WTC11 (cell line): ENCODE data around the gene ZBTB47.

Source experiments
- ETV6 ChIP-seq: sonication (generic); formaldehyde crosslinking; IDR thresholded peaks from 2 replicates; pipeline ENCODE4 v1.8.1; 2022; ENCODE audit warnings: mild to moderate bottlenecking, missing genetic modification reagents
- HMGA2 ChIP-seq: fragments of 250-450 bp; sonication (Bioruptor Pico); IDR thresholded peaks from 2 replicates; pipeline ENCODE4 v1.4.0; 2021; ENCODE audit warnings: mild to moderate bottlenecking, moderate library complexity
- MYBL2 ChIP-seq: sonication (generic); formaldehyde crosslinking; IDR thresholded peaks from 2 replicates; pipeline ENCODE4 v1.8.1; 2023; ENCODE audit warnings: mild to moderate bottlenecking, moderate library complexity, missing genetic modification reagents
- SMAD3 ChIP-seq: sonication (generic); formaldehyde crosslinking; IDR thresholded peaks from 2 replicates; pipeline ENCODE4 v1.8.0; 2022; ENCODE audit warnings: missing genetic modification reagents, mild to moderate bottlenecking, borderline replicate concordance
- SMAD4 ChIP-seq: sonication (generic); formaldehyde crosslinking; IDR thresholded peaks from 2 replicates; pipeline ENCODE4 v1.8.0; 2022; ENCODE audit warnings: mild to moderate bottlenecking, missing genetic modification reagents
- TCF7 ChIP-seq: sonication (generic); formaldehyde crosslinking; IDR thresholded peaks from 2 replicates; pipeline ENCODE4 v1.8.0; 2022; ENCODE audit warnings: mild to moderate bottlenecking, low read depth, missing genetic modification reagents, moderate library complexity
- USF1 ChIP-seq: sonication (generic); formaldehyde crosslinking; IDR thresholded peaks from 2 replicates; pipeline ENCODE4 v1.8.0; 2022; ENCODE audit warnings: mild to moderate bottlenecking, missing genetic modification reagents
- TF ChIP-seq, protein P1 (sequence below): sonication (generic); formaldehyde crosslinking; IDR thresholded peaks from 2 replicates; pipeline ENCODE4 v1.8.1; 2022; ENCODE audit warnings: missing genetic modification reagents, borderline replicate concordance
- TF ChIP-seq, protein P2 (sequence below): fragments of 200-600 bp; IDR thresholded peaks from 2 replicates; pipeline ENCODE4 v1.8.0; 2022; ENCODE audit warnings: antibody characterized with exemption
- TF ChIP-seq, protein P3 (sequence below): sonication (generic); formaldehyde crosslinking; IDR thresholded peaks from 2 replicates; pipeline ENCODE4 v1.8.1; 2022; ENCODE audit warnings: low read depth, mild to moderate bottlenecking, moderate library complexity, missing genetic modification reagents, borderline replicate concordance
- TF ChIP-seq, protein P4 (sequence below): sonication (generic); formaldehyde crosslinking; IDR thresholded peaks from 2 replicates; pipeline ENCODE4 v1.8.1; 2022; ENCODE audit warnings: mild to moderate bottlenecking, missing genetic modification reagents, moderate library complexity, borderline replicate concordance
- TF ChIP-seq, protein P5 (sequence below): sonication (generic); formaldehyde crosslinking; IDR thresholded peaks from 2 replicates; pipeline ENCODE4 v1.8.0; 2022; ENCODE audit warnings: mild to moderate bottlenecking, missing genetic modification reagents

DNA sequence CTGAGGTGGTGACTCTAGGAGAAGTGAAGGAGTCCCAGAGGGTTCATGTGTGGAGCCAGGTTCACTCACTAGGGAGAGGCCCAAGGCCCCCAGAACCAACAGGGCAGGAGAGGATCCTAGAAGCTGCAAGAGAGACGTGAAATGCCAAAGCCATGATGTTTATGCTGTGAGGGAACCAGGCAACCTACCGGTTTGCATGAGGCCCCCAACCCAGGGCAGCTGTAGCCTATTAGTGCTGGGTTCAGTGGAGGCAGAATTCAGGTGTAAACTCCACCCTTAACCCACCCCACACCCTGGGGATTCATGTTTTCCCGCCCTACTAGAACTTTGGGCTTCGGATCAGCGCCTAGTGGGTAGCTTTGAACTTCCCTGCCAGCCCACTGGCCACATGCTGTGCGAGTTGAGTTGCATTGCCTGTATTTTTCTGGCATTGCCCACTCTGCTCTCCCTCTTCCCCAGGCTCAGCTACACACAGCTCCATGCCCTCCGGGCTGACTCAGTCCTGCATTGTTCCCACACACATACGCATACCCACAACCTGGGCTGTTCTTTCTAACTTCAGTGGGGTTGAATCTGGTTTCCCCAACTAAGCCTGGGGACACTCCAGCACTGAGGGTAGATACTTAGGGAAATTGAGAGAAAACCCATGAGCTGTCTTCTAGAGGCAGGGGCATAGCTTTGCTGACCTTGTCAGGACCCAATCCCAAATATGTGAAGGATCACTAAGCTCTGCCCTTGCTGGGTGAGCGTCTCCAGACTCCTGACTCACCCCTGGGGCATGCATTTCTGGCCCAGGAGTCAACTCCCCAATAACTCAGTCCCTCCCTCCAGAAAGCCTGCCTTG, 2.0 kb upstream of the ZBTB47 start:
- TF ChIP-seq, protein P1, sequence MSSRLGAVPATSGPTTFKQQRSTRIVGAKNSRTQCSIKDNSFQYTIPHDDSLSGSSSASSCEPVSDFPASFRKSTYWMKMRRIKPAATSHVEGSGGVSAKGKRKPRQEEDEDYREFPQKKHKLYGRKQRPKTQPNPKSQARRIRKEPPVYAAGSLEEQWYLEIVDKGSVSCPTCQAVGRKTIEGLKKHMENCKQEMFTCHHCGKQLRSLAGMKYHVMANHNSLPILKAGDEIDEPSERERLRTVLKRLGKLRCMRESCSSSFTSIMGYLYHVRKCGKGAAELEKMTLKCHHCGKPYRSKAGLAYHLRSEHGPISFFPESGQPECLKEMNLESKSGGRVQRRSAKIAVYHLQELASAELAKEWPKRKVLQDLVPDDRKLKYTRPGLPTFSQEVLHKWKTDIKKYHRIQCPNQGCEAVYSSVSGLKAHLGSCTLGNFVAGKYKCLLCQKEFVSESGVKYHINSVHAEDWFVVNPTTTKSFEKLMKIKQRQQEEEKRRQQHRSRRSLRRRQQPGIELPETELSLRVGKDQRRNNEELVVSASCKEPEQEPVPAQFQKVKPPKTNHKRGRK, result no peak
- TF ChIP-seq, protein P2, sequence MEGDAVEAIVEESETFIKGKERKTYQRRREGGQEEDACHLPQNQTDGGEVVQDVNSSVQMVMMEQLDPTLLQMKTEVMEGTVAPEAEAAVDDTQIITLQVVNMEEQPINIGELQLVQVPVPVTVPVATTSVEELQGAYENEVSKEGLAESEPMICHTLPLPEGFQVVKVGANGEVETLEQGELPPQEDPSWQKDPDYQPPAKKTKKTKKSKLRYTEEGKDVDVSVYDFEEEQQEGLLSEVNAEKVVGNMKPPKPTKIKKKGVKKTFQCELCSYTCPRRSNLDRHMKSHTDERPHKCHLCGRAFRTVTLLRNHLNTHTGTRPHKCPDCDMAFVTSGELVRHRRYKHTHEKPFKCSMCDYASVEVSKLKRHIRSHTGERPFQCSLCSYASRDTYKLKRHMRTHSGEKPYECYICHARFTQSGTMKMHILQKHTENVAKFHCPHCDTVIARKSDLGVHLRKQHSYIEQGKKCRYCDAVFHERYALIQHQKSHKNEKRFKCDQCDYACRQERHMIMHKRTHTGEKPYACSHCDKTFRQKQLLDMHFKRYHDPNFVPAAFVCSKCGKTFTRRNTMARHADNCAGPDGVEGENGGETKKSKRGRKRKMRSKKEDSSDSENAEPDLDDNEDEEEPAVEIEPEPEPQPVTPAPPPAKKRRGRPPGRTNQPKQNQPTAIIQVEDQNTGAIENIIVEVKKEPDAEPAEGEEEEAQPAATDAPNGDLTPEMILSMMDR, result no peak
- TF ChIP-seq SMAD3 (CRISPR knock-in tag), result no peak
- no peak for TF ChIP-seq TCF7 (CRISPR knock-in tag)
- TF ChIP-seq HMGA2 (CRISPR knock-in tag), result no peak
- TF ChIP-seq, protein P3, sequence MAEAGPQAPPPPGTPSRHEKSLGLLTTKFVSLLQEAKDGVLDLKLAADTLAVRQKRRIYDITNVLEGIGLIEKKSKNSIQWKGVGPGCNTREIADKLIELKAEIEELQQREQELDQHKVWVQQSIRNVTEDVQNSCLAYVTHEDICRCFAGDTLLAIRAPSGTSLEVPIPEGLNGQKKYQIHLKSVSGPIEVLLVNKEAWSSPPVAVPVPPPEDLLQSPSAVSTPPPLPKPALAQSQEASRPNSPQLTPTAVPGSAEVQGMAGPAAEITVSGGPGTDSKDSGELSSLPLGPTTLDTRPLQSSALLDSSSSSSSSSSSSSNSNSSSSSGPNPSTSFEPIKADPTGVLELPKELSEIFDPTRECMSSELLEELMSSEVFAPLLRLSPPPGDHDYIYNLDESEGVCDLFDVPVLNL (CRISPR knock-in tag), result no peak
- TF ChIP-seq SMAD4 (CRISPR knock-in tag), result no peak
- TF ChIP-seq ETV6 (CRISPR knock-in tag), result no peak
- no peak for TF ChIP-seq MYBL2
- TF ChIP-seq USF1, result no peak
- TF ChIP-seq, protein P4, sequence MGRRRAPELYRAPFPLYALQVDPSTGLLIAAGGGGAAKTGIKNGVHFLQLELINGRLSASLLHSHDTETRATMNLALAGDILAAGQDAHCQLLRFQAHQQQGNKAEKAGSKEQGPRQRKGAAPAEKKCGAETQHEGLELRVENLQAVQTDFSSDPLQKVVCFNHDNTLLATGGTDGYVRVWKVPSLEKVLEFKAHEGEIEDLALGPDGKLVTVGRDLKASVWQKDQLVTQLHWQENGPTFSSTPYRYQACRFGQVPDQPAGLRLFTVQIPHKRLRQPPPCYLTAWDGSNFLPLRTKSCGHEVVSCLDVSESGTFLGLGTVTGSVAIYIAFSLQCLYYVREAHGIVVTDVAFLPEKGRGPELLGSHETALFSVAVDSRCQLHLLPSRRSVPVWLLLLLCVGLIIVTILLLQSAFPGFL, result no peak
- TF ChIP-seq, protein P5, sequence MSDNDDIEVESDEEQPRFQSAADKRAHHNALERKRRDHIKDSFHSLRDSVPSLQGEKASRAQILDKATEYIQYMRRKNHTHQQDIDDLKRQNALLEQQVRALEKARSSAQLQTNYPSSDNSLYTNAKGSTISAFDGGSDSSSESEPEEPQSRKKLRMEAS (CRISPR knock-in tag), result no peak
